NB4 (cell line): Measurements from ENCODE around the gene EEF1AKMT4.

ENCODE experiments used
- DNase-seq: peaks from one replicate; pipeline ENCODE4 v3.0.0; 2010; ENCODE audit warnings: low read depth
- H3K4me3 ChIP-seq: one replicate; pipeline ENCODE4 v1.5.1; 2011; ENCODE audit warnings: mild to moderate bottlenecking, low read depth, low read length, moderate library complexity
- CTCF ChIP-seq: IDR thresholded peaks from one replicate; pipeline ENCODE4 v1.5.1; 2012; ENCODE audit warnings: low read depth, low read length
- MAX ChIP-seq: IDR thresholded peaks from 2 replicates; pipeline ENCODE4 v1.6.1; 2011; ENCODE audit warnings: low read depth, low read length
- MYC ChIP-seq: IDR thresholded peaks from 2 replicates; pipeline ENCODE4 v1.6.1; 2011; ENCODE audit warnings: low read depth, low read length
- POLR2A ChIP-seq: IDR thresholded peaks from 2 replicates; pipeline ENCODE4 v1.6.1; 2011; ENCODE audit warnings: mild to moderate bottlenecking; ENCODE audit not compliant: insufficient read length; ENCODE audit errors: extremely low read depth

Gene EEF1AKMT4

GRCh38 chr3:184299488-184300377, 50.3 kb downstream of the EEF1AKMT4 start:
- peak overlapping the region; percentile 98 for H3K4me3 ChIP-seq
- DNase-seq: no peak
- TF ChIP-seq MAX (no peak), POLR2A (no peak), MYC (no peak), CTCF (no peak)

- DNase-seq: no peak
- peak overlapping the region; percentile 98 for H3K4me3 ChIP-seq
- no peak for TF ChIP-seq POLR2A
- TF ChIP-seq MAX: no peak
- TF ChIP-seq CTCF: no peak
- TF ChIP-seq MYC: no peak
Observed at GRCh38 chr3:184300378-184300720, 50.9 kb downstream of the EEF1AKMT4 start.

GRCh38 chr3:184305577-184305976, 56.1 kb downstream of the EEF1AKMT4 start:
- no peak overlapping the region for H3K4me3 ChIP-seq
- TF ChIP-seq MYC (no peak), MAX (no peak), POLR2A (no peak), CTCF (peak; percentile 40)
- DNase-seq: peak; percentile 38

- TF ChIP-seq POLR2A (no peak), CTCF (no peak), MAX (no peak), MYC (no peak)
- no peak for DNase-seq
- H3K4me3 ChIP-seq: no peak overlapping the region
Observed at GRCh38 chr3:184306341-184306972, 57.0 kb downstream of the EEF1AKMT4 start.

- H3K4me3 ChIP-seq: no peak overlapping the region
- no peak for TF ChIP-seq POLR2A
- no peak for TF ChIP-seq MAX
- TF ChIP-seq MYC: no peak
- TF ChIP-seq CTCF: no peak
- no peak for DNase-seq
Observed at GRCh38 chr3:184307915-184308314, 58.4 kb downstream of the EEF1AKMT4 start.
